Measurements from ENCODE around the gene RFTN1. TPM values are rescaled to one million over a fixed set of nuclear protein-coding genes. Genes with fewer than 3 reads are reported as not detected.

RFTN1 gene
- total and polyA plus RNA-seq, 9 of the 15 experiments (the other 6 are each of a cell fraction or from before 2014, with no cell fraction given): 0.08 to 0.51 (median 0.11) TPM; not detected in 6

GRCh38 chr3:16506451-16506850 lies 7.0 kb downstream of the RFTN1 start:
- CTCF ChIA-PET (ENCODE audit: low intra/inter-chr PET ratio): no interaction called here
- Histone ChIP-seq H4K20me1 (replicated peaks; ENCODE audit: control insufficient read depth, insufficient read depth, low read length) (no peaks in the 10 kb centered on the region; the same call in 1 of the 2 replicates), H3K9me1 (ENCODE audit: control insufficient read depth, insufficient read depth, low read length) (no peaks in the 10 kb centered on the region), H3K27ac (ENCODE audit: extremely low read depth, low read depth, low read length) (no peak overlapping the region), H3K4me2 (ENCODE audit: insufficient read depth, low read length) (no peak overlapping the region), H3K36me3 (ENCODE audit: control insufficient read depth, insufficient read depth, low read length) (no peaks in the 10 kb centered on the region), H3K4me1 (replicated peaks in 1 of 2; ENCODE audit: control insufficient read depth in 2 of 2, insufficient read depth in 2 of 2, low read length in 2 of 2) (no peaks in the 10 kb centered on the region), H3K4me3 (no peak overlapping the region), H3K9ac (ENCODE audit: insufficient read depth in 1 of 2, low read depth in 2 of 2, low read length in 2 of 2) (no peak overlapping the region), H3K9me3 (replicated peaks; ENCODE audit: control insufficient read depth, insufficient read depth, low read depth, low read length) (no peaks in the 10 kb centered on the region), H3K27me3 (ENCODE audit: control insufficient read depth in 2 of 2, insufficient read depth in 2 of 2, low read length in 2 of 2) (peaks cover 21 to 46% of the 10 kb centered on the region in 2 experiments), H3K79me2 (ENCODE audit: control insufficient read depth, insufficient read depth, low read length) (no peaks in the 10 kb centered on the region), H2AFZ (ENCODE audit: low read depth, low read length) (no peak overlapping the region)
- TF ChIP-seq POLR2H (tag; IDR thresholded peaks at IDR 0.05; ENCODE audit: low read depth): no peak
- in situ Hi-C loops (cut with MboI) (no loop called here), intact Hi-C loops (cut with micrococcal nuclease) (no loop called here)
- no TSS peak for BruUV-seq (replicated peaks)
- FAIRE-seq: no peak
- POLR2A ChIA-PET: interaction anchor here (1.1 to 1.8 kb wide), 2 partner anchors 10 to 18 kb away, joined by 3 to 5 read pairs; no protein-coding TSS in a partner anchor
- DNase-seq (ENCODE audit: extremely low read depth in 1 of 4, low spot score in 3 of 4): no peak
- no peak for ATAC-seq
- whole genome bisulfite sequencing (ENCODE audit: insufficient coverage, low coverage, missing lambda C conversion rate): 0% methylated on average over 3 of the region's 3 CpGs

GRCh38 chr3:16504692-16505091 lies 8.8 kb downstream of the RFTN1 start:
- Histone ChIP-seq H4K20me1 (replicated peaks; ENCODE audit: control insufficient read depth, insufficient read depth, low read length) (no peaks in the 10 kb centered on the region; the same call in 1 of the 2 replicates), H3K4me3 (no peak overlapping the region), H3K4me1 (replicated peaks in 1 of 2; ENCODE audit: control insufficient read depth in 2 of 2, insufficient read depth in 2 of 2, low read length in 2 of 2) (no peaks in the 10 kb centered on the region), H3K9me1 (ENCODE audit: control insufficient read depth, insufficient read depth, low read length) (no peaks in the 10 kb centered on the region), H3K27ac (ENCODE audit: extremely low read depth, low read depth, low read length) (no peak overlapping the region), H3K9ac (ENCODE audit: insufficient read depth in 1 of 2, low read depth in 2 of 2, low read length in 2 of 2) (no peak overlapping the region), H3K27me3 (ENCODE audit: control insufficient read depth in 2 of 2, insufficient read depth in 2 of 2, low read length in 2 of 2) (peaks cover 32 to 54% of the 10 kb centered on the region in 2 experiments), H3K36me3 (ENCODE audit: control insufficient read depth, insufficient read depth, low read length) (no peaks in the 10 kb centered on the region), H3K4me2 (ENCODE audit: insufficient read depth, low read length) (no peak overlapping the region), H3K79me2 (ENCODE audit: control insufficient read depth, insufficient read depth, low read length) (no peaks in the 10 kb centered on the region), H2AFZ (ENCODE audit: low read depth, low read length) (no peak overlapping the region), H3K9me3 (replicated peaks; ENCODE audit: control insufficient read depth, insufficient read depth, low read depth, low read length) (no peaks in the 10 kb centered on the region)
- DNase-seq (ENCODE audit: extremely low read depth in 1 of 4, low spot score in 3 of 4) (no peak), ATAC-seq (no peak), FAIRE-seq (no peak)
- in situ Hi-C loops (cut with MboI): no loop called here
- no TSS peak for BruUV-seq (replicated peaks)
- ChIA-PET CTCF (ENCODE audit: low intra/inter-chr PET ratio) (no interaction called here), POLR2A (interaction anchor here (0.7 to 1.8 kb wide), 4 partner anchors 9 to 47 kb away, joined by 3 to 5 read pairs (median 3); no protein-coding TSS in a partner anchor)
- intact Hi-C loops (cut with micrococcal nuclease): no loop called here
- WGBS (ENCODE audit: insufficient coverage, low coverage, missing lambda C conversion rate): 0% methylated on average over 4 of the region's 4 CpGs
- no peak for TF ChIP-seq ZBTB40 (IDR thresholded peaks at IDR 0.05)
- TF ChIP-seq ZBTB40 (CRISPR knock-in tag; IDR thresholded peaks at IDR 0.05): no peak
- no peak for TF ChIP-seq HMGN3 (IDR thresholded peaks at IDR 0.05; ENCODE audit: borderline replicate concordance, extremely low read depth, insufficient read length, low read depth, low read length)
- TF ChIP-seq NFE2L1 (tag; IDR thresholded peaks at IDR 0.05; ENCODE audit: borderline replicate concordance, low read depth): no peak
- no peak for TF ChIP-seq PCBP2 (IDR thresholded peaks at IDR 0.05; ENCODE audit: low read depth, low read length, poor library complexity, severe bottlenecking)
